GM23248 (cell line): ENCODE measurements around the gene URM1. TPM values are rescaled to one million over a fixed set of nuclear protein-coding genes. Genes with fewer than 3 reads are reported as not detected.

ENCODE experiments used
- DNase-seq: peaks from one replicate; pipeline ENCODE4 v3.0.0-alpha.2; 2015
- H2AFZ ChIP-seq: fragments of 200-600 bp; sonication (generic); 2 replicates; pipeline ENCODE4 v1.6.1; 2016; ENCODE audit warnings: antibody characterized with exemption
- H3F3A ChIP-seq: fragments of 200-600 bp; sonication (generic); 2 replicates; pipeline ENCODE4 v1.6.1; 2016; ENCODE audit warnings: mild to moderate bottlenecking, antibody characterized with exemption, mixed run types; ENCODE audit not compliant: insufficient read depth
- H3K27ac ChIP-seq: fragments of 200-600 bp; sonication (generic); 2 replicates; pipeline ENCODE4 v1.5.1; 2016; ENCODE audit warnings: mild to moderate bottlenecking
- H3K27me3 ChIP-seq: fragments of 200-600 bp; sonication (generic); replicated peaks from 2 replicates; pipeline ENCODE4 v1.6.1; 2016; ENCODE audit warnings: mild to moderate bottlenecking; ENCODE audit not compliant: insufficient read depth
- H3K36me3 ChIP-seq: fragments of 200-600 bp; sonication (generic); 2 replicates; pipeline ENCODE4 v1.6.1; 2016; ENCODE audit warnings: low read depth, mild to moderate bottlenecking
- H3K4me1 ChIP-seq: fragments of 200-600 bp; sonication (generic); 2 replicates; pipeline ENCODE4 v1.6.1; 2016; ENCODE audit warnings: mild to moderate bottlenecking; ENCODE audit not compliant: insufficient read depth
- H3K4me2 ChIP-seq: fragments of 200-600 bp; sonication (generic); one replicate; pipeline ENCODE4 v1.6.1; 2016; ENCODE audit warnings: mild to moderate bottlenecking; ENCODE audit not compliant: unreplicated experiment
- H3K4me3 ChIP-seq: fragments of 200-600 bp; sonication (generic); 2 replicates; pipeline ENCODE4 v1.5.1; 2016; ENCODE audit warnings: mild to moderate bottlenecking
- H3K79me2 ChIP-seq: fragments of 200-600 bp; sonication (generic); 2 replicates; pipeline ENCODE4 v1.6.1; 2016; ENCODE audit warnings: mild to moderate bottlenecking; ENCODE audit not compliant: insufficient read depth
- H3K9ac ChIP-seq: fragments of 200-600 bp; sonication (generic); 2 replicates; pipeline ENCODE4 v1.6.1; 2016; ENCODE audit warnings: mild to moderate bottlenecking
- H3K9me2 ChIP-seq: fragments of 200-600 bp; sonication (generic); 2 replicates; pipeline ENCODE4 v1.6.1; 2016; ENCODE audit warnings: mixed run types, mild to moderate bottlenecking, moderate library complexity; ENCODE audit not compliant: insufficient read depth
- H3K9me3 ChIP-seq: fragments of 200-600 bp; sonication (generic); one replicate; pipeline ENCODE4 v1.6.1; 2017; ENCODE audit warnings: low read depth
- H4K20me1 ChIP-seq: fragments of 200-600 bp; sonication (generic); 2 replicates; pipeline ENCODE4 v1.6.0; 2016; ENCODE audit not compliant: insufficient read depth
- EZH2 ChIP-seq: fragments of 200-600 bp; sonication (generic); IDR thresholded peaks from 2 replicates; pipeline ENCODE4 v1.6.1; 2018; ENCODE audit warnings: antibody characterized with exemption, mild to moderate bottlenecking; ENCODE audit not compliant: insufficient read depth, poor library complexity, severe bottlenecking
- EZH2phosphoT487 ChIP-seq: fragments of 200-600 bp; sonication (generic); IDR thresholded peaks from 2 replicates; pipeline ENCODE4 v1.6.1; 2018; ENCODE audit warnings: antibody characterized with exemption, moderate library complexity, mild to moderate bottlenecking, low read depth; ENCODE audit not compliant: insufficient read depth
- WGBS, 2 experiments: methylation state at CpG; one replicate each; pipeline ENCODE4 v1.1.6; 2015 to 2017; ENCODE audit warnings: low lambda C conversion rate in 2 of 2, low coverage in 1 of 2; ENCODE audit errors: missing lambda C conversion rate in 2 of 2; 5-methylcytosine and 5-hydroxymethylcytosine counted together
- in situ Hi-C: fragments of 300-500 bp; cut with MboI; formaldehyde crosslinking; loops from 2 replicates; pipeline ENCODE4 v1.15.0; 2020
- polyA plus RNA-seq: library from polyadenylated mRNA; unstranded; fragments of >200 nt; fragmentation: Nextera tagmentation; extraction: Ambion mirVana; gene quantifications from 2 replicates; pipeline ENCODE4 v1.2.1, GENCODE V29; 2016
- total RNA-seq: library from RNA; depleted of rRNA; stranded (reverse); fragments of >200 nt; shearing (Covaris generic); gene quantifications from 2 replicates; pipeline ENCODE4 v1.2.3, GENCODE V29; 2014

The URM1 gene
- total and polyA plus RNA-seq, 2 experiments from 2014 or later = 59.2 to 64.4 TPM

DNA sequence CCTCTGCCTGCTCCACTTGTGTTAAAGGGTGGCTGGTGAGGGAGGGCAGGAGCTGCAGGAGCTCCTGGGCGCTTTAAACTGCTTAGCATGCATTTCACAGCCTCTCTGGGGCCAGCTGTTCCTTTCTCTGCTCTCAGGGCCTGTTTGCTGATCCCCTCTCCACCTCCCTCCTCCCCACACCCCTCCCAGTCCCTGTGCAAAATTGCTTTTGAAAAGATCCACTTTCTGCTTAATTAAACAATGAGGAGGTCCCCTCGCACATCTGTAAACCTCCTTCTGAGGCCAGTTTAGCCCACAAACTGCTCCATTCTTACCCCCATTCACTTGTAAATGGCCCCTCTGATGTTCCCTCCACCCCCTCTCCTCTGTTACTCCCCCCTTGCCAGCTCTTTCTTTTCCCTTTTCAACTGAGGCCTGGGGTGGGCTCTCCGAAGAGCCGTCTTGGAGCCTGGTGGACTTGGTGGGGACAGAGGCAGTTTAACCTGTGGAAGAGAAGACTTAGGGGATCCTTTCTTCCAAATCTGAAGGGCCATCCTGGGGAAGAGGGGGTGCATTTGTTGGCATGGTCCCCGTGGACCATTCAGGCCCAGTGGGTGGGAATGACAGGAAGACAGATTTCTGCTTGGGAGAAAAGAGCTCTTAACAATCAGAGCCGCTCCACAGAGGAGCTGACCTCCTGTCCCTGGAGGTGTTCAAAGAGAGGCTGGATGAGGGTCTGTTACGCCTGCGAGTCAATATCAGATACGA lies 12.0 kb downstream of the URM1 start:
- no peak for TF ChIP-seq EZH2
- TF ChIP-seq EZH2phosphoT487 = no peak
- in situ Hi-C loops = no loop called here
- H3K27me3 ChIP-seq = no peaks in the 10 kb centered on the region
- no peak overlapping the region for H3K4me3 ChIP-seq
- H3K4me2 ChIP-seq = no peak overlapping the region
- peaks cover 25% of the 10 kb centered on the region for H3K79me2 ChIP-seq
- no peak overlapping the region for H2AFZ ChIP-seq
- no peak overlapping the region for H3K27ac ChIP-seq
- no peaks in the 10 kb centered on the region for H4K20me1 ChIP-seq
- H3K4me1 ChIP-seq = no peaks in the 10 kb centered on the region
- H3K9ac ChIP-seq = no peak overlapping the region
- 80 to 81% methylated on average over 9 of the region's 9 CpGs for WGBS, 2 experiments
- no peaks in the 10 kb centered on the region for H3K9me2 ChIP-seq
- H3F3A ChIP-seq = no peaks in the 10 kb centered on the region
- peaks cover 3% of the 10 kb centered on the region; the same call in 1 of the 2 replicates for H3K36me3 ChIP-seq
- H3K9me3 ChIP-seq = no peaks in the 10 kb centered on the region
- DNase-seq = no peak

GRCh38 chr9:128383791-128384190 lies 12.6 kb downstream of the URM1 start:
- no peaks in the 10 kb centered on the region for H4K20me1 ChIP-seq
- no peak overlapping the region for H3K4me2 ChIP-seq
- H2AFZ ChIP-seq = no peak overlapping the region
- in situ Hi-C loops = no loop called here
- no peaks in the 10 kb centered on the region for H3K27me3 ChIP-seq
- no peaks in the 10 kb centered on the region for H3K4me1 ChIP-seq
- no peaks in the 10 kb centered on the region; the same call in 1 of the 2 replicates for H3K36me3 ChIP-seq
- no peaks in the 10 kb centered on the region for H3K9me3 ChIP-seq
- no peak overlapping the region for H3K27ac ChIP-seq
- no peaks in the 10 kb centered on the region for H3F3A ChIP-seq
- no peaks in the 10 kb centered on the region for H3K9me2 ChIP-seq
- H3K79me2 ChIP-seq = peaks cover 25% of the 10 kb centered on the region
- 75 to 76% methylated on average over 8 of the region's 8 CpGs for WGBS, 2 experiments
- no peak overlapping the region for H3K4me3 ChIP-seq
- TF ChIP-seq EZH2 (no peak), EZH2phosphoT487 (no peak)
- DNase-seq = no peak
- H3K9ac ChIP-seq = no peak overlapping the region

DNA sequence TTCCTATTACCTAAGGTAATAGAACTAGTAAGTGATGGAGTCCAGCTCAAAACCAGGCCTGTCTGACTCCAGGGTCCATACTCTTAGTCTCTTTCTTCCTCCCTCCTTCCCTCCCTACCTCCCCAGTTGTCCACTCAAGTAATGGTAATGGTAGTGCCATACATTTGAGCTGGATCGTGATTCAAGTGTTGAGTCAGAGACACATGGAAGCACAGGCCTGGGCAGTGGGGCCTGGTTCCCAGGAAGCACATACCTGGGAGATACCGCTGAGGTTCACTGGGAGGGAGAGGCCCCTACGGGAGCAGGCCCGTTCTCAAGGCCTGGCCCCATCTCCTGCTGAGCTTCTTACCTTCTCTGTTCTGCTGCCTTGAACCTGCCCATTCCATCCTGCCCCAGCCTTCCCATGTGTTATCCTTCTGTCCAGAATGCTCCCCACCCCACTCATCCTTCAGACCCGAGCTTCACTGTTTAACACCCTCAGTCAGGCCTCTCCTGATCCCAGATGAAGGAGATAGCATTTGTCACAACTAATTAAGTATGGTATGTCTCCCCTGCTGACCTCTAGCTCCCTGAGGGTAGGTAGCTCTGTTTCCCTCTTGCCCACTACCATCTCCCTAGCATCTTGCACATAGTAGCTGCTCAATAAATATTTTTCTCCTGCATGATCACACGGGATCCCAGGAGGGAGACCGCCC lies 13.8 kb downstream of the URM1 start:
- Histone ChIP-seq H3K4me2 (no peak overlapping the region), H3K27me3 (no peaks in the 10 kb centered on the region), H3F3A (no peaks in the 10 kb centered on the region), H3K27ac (no peak overlapping the region), H3K9ac (no peak overlapping the region), H3K36me3 (no peaks in the 10 kb centered on the region; the same call in 1 of the 2 replicates), H4K20me1 (no peaks in the 10 kb centered on the region), H3K9me2 (no peaks in the 10 kb centered on the region), H3K4me3 (no peak overlapping the region), H3K4me1 (no peaks in the 10 kb centered on the region), H3K9me3 (no peaks in the 10 kb centered on the region), H3K79me2 (peaks cover 25% of the 10 kb centered on the region), H2AFZ (no peak overlapping the region)
- 89 to 91% methylated on average over 7 of the region's 7 CpGs for WGBS, 2 experiments
- TF ChIP-seq EZH2phosphoT487 (no peak), EZH2 (no peak)
- DNase-seq = peak; percentile 11
- in situ Hi-C loops = no loop called here

GRCh38 chr9:128385496-128386460 lies 14.6 kb downstream of the URM1 start:
- no peaks in the 10 kb centered on the region for H4K20me1 ChIP-seq
- no peaks in the 10 kb centered on the region for H3K9me2 ChIP-seq
- TF ChIP-seq EZH2 (no peak), EZH2phosphoT487 (no peak)
- H3K27ac ChIP-seq = no peak overlapping the region
- no peak overlapping the region for H3K9ac ChIP-seq
- H3K9me3 ChIP-seq = no peaks in the 10 kb centered on the region
- H3K27me3 ChIP-seq = no peaks in the 10 kb centered on the region
- H2AFZ ChIP-seq = no peak overlapping the region
- peaks cover 18% of the 10 kb centered on the region; the same call in 1 of the 2 replicates for H3K79me2 ChIP-seq
- no peaks in the 10 kb centered on the region; the same call in 1 of the 2 replicates for H3K36me3 ChIP-seq
- DNase-seq = peak; percentile 51
- H3K4me1 ChIP-seq = no peaks in the 10 kb centered on the region
- 68 to 77% methylated on average over 18 of the region's 18 CpGs for WGBS, 2 experiments
- no peak overlapping the region for H3K4me2 ChIP-seq
- no peaks in the 10 kb centered on the region for H3F3A ChIP-seq
- no peak overlapping the region for H3K4me3 ChIP-seq
- in situ Hi-C loops = no loop called here
